GM19324 (cell line): ENCODE results near the gene WDR86.

Source experiments
- ATAC-seq: cut with Tn5 transposase; IDR thresholded peaks from one replicate; pipeline ENCODE4 v1.9.1; 2021; ENCODE audit warnings: mild to moderate bottlenecking, moderate library complexity; ENCODE audit not compliant: unreplicated experiment, low FRiP score

The WDR86 gene

DNA sequence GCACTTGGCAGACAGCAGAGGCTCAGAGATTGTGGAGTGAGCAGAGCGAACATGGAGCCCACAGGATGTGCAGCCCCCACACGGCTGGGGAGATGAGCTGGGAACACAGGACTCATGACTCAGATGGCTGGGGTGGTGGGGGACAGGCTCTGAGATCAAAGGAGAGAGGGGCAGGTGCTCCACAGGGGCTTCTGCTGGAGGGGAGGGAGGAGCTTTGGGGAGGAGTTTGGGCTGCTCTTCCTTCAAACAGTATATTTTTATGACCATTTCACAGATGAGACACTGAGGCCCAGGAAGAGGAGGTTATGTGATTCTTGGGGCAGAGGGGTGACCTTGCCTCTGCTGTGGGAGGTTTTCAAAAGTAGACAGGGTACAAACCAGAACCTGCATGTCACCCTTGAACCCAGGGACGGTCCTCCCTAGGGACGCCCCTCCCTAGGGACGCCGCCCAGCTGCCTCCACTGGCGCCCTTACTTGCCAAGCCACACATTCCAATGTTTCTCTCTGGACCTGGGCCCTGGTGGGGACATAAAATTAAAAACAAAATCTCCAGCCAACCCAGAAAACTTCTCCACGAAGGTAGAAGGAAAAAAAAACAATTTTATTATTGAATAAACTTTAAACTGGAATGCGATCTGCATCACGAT is 31.1 kb upstream of the WDR86 start:
- no peak for ATAC-seq

DNA sequence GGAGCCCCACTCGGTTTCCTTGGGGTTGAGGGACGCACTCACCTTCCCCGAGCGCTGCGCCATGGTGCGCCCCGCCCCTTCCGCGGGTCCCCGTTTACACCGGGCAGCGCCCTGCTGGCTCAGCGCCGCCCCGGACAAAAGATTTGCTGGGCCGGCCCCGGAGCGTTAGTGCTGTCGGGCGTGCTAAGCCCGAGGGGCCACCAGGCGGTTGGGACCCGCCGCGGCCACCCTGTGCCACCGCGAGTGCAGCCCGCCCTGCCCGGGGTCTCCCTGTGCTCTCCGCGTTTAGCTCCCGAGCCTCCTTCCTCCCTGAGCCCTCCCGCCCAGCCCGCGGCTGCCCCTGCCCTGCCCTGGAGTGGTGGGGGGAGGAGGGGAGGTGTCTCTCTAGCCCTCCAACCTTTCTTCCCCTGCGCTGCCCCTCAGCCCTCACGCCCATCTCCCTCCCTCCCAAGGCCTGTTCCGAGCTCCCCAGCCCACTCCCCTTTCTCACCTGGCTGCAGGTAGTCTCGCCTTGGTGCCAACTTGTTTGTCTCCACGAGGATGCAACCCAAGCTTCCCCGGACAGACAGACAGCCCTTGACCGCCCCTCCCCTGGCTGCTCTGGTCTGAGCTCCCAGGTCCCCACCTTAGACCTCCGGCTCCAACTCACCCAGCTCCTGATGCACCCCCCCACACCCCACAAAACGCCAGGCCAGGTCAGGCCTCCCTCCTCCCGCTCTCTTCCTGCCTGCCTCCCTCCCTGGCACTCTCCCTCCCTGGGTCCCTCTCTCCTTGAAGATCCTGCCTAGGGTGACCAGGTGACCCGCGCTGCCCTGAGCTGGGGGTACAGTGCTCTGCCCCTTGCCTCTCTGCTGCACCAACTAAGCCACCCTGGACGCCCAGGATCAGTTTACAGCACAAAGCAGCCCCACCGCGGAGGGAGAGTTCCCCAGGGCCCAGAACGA is 30.3 kb upstream of the WDR86 start, which contains the start of gene CRYGN:
Gene CRYGN, minus strand, starts transcription at position 287 of the 944 bp plus-strand sequence. Its CDS starts 224 bp downstream, at position 63.
- no peak for ATAC-seq

DNA sequence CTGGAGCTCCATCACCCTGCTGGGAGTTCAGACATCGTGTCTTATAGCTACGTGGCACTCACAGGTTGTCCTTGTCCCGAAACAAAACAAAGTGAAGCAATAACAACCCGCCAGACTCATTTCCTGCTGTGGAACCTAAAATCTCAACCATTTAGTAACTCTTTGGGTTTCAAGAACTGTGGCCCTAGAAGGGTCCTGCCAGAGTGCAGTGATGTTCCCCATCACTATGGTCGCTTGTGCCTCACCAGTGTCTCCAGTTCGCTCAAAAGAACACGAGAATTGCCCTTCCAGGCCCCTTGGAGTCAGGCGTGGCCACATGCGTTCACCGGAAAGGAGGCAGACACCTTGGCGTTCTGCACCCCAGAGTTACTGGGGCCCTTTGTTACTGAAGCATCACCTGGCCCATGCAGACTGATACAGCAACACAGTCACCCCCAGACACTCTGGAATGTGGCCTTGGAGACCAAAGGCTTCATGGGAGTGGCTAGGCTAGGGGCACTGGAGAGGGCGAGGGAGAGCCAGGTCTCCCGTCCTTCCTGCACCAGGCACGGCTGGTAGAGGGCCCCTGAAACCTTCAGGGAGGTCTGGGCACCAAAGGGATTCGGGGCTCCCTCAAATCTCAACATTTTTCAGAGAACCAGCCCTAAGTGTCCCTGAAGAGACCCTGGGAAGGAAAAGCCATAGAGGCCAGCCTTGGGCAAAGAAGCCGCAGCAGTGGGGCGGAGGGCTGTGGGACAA is 29.2 kb upstream of the WDR86 start:
- ATAC-seq, result no peak

DNA sequence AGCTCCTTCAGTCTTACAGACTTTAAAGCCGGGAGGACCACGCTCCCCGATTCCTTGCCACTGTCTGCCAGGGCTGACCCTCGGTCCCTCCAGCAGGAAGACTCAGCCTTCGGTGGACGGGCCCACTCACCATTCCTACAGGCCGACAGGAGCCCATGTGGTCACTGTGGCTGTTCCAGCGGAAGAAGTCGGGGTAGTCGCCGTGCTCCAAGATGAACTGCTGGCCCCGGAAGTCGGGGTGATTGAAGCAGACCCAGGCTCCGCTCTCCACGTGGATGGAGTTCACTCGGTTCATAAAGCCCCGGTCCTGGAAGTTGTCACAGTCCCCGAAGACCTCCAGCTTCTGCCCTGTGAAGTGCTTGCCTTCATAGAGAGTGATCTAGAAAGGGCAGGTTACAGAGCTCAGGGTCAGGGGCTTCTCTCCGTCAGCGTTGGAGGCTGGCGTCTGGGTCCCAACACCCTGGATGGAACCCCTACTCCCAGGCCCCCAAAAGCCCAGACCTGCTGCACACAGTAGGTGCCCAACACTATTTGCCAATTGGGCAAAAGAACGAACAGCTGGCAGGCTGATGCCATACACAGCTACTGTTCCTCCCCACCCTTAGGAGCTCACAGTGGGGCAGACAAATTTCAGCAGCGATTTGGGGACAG is 28.2 kb upstream of the WDR86 start:
- ATAC-seq, result no peak

DNA sequence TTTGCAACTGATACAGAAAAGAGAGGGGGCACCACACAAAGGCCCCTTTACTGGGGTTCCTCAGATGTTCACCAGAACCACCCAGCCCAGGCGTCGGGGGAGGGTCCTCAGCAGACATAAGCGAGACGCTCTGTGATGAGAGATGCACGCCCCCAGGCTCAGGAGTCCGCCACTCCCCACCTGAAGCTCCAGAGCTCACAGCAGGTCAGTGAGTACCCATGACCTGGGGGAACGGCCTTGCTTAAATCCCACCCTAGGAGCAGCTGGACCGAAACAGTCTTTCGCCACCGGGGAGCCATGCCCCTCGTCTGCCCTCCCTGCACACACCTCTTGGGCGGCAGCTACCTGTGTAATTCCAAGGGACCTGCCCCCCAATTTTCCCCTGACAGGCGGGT is 27.3 kb upstream of the WDR86 start:
- no peak for ATAC-seq

DNA sequence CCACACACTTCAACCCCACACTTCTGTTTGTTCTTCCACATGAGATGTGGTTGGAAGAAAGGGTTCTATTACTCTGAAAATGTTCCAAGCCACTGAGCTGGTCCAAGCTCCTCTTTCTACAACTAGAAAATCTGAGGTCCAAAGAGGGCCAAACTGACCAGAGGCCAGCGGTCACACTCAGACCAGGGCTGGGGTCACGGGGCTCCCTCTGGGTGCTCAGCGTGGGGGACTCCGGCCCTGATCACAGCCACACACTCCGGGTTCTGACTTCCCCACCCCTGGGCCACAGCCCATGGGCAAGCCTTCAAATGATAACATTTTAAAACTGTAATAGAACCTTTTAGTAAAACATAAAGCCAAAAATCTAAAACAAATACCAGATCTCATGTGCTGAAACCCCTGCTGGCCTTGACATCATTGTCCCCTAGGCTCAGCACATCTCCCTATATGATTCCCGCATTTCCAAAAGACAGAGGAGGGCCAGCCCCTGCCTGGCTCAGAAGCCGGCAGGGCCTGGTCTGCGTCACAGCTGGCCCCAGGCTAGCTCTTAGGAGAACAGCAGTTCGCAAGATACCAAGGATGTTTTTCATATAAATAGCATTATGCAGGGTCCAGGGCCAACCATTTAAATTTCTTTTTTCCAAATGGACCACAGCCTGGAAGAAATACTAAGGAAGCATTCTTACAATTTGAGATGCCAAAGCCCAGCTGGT is 26.8 kb upstream of the WDR86 start:
- ATAC-seq, result no peak

DNA sequence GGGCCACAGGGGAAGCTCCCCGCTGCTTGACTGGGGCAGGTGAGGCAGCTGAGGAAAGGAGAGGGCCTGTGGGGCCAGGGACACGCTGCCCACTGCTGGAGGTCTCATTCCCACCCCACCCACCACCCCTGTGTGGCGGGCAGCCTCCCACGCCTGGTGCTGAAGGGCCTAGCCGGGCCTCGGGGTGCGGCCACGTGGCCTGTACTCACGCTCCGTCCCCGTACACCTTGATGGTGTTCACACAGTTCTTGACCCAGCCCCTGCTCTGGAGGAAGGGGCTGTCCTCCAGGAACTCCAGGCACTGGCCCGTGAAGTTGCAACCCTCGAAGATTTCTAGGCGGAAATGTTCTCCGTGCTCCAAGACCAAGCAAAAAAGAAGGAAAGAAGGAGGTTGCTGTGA is 26.1 kb upstream of the WDR86 start:
- ATAC-seq, result no peak

DNA sequence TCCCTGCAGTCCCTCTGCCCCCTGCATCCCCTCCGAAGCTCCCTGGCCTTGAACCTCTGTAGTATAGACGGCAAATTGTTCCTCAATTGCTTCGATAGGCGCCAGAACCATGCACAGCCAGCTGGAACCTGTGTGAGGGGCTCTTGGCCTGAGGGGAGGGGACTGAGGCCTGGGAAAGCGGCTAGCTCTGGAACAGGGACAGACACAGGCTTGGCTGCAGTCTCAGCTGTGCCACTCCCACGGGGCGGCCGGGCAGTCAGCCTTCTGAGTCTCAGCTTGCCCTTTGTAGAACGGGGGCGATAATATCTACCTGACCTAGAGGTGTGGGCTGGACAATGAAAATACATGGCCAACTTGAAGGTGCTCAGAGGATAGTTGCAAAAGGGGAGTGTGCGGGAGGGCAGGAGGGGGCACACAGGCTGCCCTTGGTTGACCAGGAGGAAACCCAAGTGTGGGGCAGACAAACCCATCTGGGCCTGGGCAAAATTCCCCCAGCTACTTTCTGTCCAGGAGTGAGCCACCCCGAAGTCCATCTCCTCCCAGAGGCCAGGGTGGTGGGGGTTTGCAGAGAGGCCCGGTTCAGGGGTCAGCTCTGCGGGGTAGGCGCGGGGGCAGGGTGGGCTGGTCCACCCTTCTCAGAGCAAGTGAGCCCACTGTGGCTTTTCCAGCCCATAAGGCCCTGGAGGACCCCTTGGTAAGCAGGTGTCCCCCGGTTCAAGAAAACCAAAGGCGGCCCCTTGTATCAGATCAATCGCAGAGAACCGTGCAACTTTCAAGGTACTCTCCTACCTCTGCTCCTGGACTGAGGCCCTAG is 25.5 kb upstream of the WDR86 start:
- ATAC-seq, result no peak

DNA sequence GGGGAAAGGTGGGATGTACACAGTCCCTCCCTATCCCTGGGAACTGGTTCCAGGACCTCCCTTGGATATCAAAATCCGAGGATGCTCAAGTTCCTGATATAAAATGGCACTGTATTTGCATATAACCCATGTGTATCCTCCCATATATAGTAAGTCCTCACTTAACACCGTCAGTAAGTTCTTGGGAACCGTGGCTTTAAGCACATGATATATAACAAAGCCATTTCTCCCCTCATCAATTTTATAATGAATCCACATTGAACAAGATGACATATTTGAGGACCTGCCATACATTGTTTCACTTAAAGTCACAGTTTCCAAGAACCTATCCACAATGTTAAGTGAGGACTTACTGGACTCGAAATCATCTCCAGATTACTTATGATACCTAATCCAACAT is 24.7 kb upstream of the WDR86 start:
- ATAC-seq, result no peak

DNA sequence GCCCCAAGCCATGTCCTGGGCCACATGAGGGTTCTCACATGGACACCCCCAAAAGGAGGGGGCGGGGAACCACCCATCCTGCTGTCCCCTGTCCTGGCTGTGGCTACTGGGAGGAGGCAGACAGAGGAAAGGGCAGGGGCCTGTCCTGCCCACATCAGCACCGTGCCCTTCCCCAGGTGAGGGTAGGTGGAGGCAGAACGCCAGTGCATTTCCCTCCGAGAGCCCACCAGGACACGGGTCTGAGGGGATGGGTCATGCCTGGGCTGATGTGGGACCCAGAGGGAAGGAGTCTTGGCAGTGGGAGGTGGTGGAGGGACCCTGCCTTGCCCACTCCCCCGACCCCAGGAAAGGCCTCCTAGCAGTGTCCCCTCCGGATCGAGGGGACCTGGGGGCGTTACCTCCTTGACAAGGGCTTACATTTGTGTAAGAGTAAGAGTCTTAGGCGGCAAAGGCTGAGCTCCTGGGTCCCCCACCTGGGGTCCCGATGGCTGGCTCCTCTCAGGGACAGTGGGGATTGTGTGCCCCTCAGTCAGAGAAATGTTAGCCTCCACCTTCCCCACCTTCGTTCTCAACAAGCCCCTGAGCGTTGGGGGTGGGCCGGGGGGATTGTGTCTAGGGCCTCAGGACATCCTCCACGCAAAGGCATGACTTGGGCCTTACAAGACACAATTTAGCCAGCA is 24.0 kb upstream of the WDR86 start:
- no peak for ATAC-seq

DNA sequence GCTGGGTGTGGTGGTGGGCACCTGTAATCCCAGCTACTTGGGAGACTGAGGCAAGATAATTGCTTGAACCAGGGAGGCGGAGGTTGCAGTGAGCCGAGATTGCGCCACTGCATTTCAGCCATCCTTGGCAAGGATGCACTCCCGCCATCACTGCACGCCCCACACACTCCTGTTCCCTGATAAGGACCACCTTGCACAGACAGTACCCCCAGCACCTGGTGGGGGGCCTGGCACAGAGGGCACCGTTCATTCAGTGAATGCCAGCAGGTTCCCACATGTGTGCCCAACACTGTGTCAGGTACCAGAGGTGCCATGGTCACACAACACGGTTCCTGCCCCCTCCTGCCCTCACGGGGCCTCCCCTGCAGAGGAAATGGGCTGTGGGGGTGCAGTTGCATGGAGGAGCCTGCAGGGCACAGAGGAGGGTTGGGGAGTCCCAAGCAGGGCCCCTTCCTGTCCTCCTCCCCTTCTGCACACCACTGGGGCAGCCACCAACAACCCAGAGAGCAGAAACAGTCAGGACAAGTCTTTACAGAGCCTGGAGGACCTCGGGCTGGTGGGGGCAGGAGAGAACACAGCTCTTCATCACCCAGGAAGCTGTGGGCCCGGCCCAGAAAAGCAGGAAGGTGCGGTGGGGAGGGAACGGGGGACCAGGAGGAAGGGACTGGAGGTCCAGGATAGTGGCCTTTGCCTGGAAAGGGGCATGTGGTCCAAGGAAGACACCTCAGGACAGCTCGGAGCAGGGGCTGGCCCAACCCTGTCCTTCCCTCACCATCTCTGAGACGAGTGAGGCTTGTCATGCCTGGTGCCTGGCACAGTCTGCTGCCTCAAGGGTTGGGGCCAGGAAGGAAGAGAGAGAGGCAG is 23.1 kb upstream of the WDR86 start:
- no peak for ATAC-seq

DNA sequence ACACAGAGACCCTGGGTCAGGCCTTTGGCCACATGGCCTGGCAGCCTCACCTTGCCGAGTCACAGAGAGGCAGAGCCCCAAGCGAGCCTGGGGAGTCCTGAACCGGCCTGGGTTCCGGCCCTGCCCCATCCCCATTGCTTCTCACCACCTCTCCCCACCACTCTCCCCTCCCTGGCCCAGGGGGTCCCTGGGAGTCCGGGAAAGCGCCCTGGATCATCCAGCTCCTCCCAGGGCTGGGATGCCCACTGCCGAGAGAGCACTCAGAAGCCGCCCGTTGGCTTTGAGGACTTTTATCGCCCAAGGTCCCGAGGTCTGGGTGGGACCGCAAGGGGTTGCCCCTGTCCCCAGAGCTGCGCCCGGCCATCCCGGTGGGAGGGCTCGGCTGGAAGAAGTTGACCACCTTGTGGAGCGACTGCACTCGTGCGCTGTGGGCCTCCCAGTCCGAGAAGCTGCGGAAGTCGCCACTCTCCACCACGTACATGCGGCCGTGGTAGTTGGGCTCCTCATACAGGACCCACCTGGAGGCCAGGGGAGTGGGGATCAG is 22.0 kb upstream of the WDR86 start:
- no peak for ATAC-seq

DNA sequence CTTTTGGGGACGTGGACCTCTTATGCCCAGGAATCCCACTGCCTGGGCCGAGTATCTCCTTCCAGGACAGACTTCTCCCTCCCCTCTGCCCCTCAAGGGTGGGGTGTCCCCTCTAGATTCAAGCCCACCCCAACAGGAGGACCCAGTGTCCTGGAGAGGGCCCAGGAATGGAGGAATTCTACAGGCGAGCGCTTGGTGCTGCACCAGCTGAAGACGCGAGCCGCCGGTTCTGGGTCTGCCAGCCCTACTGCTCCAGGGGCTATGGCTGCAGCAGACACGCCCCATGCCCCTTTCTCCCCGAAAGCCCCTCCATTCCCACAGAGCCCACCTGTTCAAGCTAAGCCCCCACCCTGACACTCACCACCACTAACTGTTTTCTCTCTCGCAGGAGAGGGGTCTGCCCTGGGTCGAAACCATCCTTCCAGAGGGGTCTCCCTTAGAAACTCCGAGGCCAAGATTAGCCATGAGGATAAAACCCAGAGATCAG is 21.5 kb upstream of the WDR86 start:
- ATAC-seq, result no peak

DNA sequence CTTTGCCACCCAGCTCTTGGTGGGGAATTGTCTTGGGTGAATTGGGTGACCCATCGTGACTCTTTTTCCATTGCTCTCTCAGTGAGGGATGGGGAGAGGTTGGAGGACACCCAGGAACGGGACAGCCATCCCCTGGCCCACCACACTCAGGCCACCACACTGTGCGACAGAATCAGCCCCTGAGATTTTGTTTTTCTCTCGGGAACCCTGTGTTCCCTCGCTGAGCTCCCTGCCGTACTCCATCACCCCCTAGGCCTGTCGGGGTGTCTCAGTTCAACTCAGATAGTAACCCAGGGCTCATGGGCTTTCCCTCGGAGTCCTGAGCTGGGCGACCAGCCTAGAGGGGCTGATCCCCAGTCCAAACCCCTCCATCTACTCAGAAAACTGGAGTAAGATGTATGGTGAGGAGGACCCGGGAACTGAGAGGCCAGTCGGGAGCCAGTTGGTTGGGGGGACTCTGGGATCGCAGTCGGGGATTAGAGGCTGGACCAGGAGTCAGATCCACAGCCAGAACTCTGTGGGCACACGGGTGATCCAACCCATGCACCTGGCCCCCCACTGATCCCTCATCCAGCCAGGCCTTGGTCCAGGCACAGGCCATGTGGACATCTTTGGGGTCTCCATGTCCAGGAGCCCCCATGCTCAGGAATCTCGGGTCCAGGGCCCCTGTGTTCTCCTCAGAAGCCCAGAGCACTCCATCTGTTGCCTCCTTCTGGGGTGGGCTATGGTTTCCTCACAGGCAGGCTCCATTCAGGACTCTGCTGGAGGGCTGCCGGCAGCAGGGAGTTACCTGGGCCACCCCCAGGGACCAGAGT is 20.8 kb upstream of the WDR86 start:
- no peak for ATAC-seq

DNA sequence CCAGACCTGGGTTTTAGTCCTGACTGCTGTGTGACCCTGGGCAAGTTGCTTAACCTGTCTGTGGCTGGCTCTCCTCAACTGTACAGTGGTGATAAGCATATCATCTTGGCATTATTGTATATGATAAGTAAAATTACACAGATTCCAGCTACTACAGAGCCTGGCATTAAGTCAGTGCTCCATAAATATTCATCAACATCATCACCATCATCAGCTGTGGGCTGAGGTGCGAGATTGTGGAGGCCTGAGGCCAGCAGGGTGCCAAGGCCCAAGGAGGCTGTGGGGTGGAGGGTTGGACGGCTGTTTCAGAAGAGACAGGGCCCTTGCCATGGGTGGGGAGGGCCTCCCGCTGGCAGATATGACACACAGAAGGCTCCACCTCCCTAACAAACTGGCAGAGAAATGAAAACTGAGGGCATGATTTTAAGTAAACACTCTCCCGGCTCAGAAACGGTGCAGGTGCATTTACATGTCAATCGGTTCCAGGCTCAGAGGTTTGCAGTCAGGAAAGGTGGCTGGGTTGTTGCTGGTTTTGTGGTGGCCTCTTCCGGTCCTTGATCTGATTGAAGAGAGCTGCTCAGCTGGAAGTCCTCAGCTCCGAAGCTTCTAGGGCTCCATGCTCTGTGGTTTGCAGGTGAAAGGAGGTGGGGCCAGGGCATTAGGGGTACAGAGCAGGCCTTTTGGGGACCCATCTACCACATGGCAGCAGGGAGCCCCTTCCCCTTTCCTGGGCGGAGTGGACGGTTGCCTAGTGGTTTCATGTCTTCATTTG is 19.9 kb upstream of the WDR86 start:
- ATAC-seq, result no peak

DNA sequence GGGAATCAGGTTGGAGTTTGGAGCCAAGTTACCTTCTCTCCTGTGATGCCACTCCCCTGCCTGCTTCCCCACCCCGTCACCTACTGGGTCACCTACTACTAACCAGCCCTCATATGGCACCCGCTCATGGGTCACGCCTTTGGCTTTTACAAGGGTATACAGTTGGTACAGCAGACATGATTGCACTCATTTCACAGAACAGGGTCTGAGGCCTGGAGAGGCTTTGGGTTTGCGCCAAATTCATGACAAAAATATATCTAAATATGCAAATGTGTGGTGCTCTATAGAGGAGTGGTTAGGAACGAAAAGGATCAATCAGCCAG is 19.4 kb upstream of the WDR86 start:
- ATAC-seq, result no peak
